B cell (primary cell): Measurements from ENCODE around the gene CPA2.

Source experiments
- EZH2 ChIP-seq: IDR thresholded peaks from 2 replicates; pipeline ENCODE4 v1.6.1; 2012; ENCODE audit warnings: borderline replicate concordance, low read depth, mild to moderate bottlenecking, moderate library complexity, low read length; ENCODE audit not compliant: insufficient read depth, poor library complexity, severe bottlenecking
- TF ChIP-seq, protein P1 (sequence below): fragments of 200-600 bp; IDR thresholded peaks from one replicate; pipeline ENCODE4 v1.8.0; 2022; ENCODE audit warnings: antibody characterized with exemption, mild to moderate bottlenecking

DNA sequence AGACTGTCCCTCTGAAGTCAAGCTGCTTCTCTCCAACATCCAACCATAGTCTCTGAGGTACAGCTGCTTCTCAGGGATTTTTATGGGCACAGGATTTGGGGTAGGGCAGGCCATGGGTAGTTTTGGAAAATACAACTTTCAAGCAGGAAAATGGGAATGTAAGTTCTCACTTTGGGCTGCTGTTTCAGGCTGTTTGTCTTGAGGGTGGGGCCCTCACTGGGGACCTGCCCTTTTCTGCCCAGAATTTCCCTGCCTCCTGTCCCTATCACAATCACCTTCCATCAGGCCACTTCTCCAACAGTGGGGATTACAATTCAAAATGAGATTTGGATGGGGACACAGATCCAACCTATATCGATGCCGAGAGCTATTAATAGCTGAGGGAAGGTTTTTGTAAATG, 34.5 kb upstream of the CPA2 start:
- TF ChIP-seq, protein P1, sequence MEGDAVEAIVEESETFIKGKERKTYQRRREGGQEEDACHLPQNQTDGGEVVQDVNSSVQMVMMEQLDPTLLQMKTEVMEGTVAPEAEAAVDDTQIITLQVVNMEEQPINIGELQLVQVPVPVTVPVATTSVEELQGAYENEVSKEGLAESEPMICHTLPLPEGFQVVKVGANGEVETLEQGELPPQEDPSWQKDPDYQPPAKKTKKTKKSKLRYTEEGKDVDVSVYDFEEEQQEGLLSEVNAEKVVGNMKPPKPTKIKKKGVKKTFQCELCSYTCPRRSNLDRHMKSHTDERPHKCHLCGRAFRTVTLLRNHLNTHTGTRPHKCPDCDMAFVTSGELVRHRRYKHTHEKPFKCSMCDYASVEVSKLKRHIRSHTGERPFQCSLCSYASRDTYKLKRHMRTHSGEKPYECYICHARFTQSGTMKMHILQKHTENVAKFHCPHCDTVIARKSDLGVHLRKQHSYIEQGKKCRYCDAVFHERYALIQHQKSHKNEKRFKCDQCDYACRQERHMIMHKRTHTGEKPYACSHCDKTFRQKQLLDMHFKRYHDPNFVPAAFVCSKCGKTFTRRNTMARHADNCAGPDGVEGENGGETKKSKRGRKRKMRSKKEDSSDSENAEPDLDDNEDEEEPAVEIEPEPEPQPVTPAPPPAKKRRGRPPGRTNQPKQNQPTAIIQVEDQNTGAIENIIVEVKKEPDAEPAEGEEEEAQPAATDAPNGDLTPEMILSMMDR: no peak
- TF ChIP-seq EZH2: no peak
